Activated naive CD4-positive, alpha-beta T cell (primary cell): ENCODE results near the gene SPATA19.

Experiments
- DNase-seq, 4 experiments: peaks; one replicate each; lab custom pipeline; 2025; lab: John Stamatoyannopoulos, UW

The SPATA19 gene

DNA sequence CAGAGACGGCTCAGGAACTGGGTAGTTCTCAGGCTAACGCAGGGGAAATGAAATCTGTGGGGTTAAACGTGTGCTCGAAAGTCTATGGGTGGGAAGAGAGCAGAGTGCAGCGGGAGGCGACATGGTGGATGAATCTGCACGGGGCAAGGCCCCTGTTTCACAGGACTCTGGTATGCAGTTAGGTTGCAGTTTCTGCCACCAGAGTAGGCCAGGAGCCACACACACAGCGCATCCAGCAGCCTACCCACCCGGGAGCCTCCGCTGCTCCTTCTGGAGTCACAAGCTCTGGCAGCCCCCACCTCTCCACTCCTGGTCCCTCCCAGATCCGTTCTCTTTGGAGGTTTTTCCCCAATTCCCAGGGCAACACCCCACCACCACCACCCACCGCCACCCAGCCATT lies 27.0 kb downstream of the SPATA19 start:
- DNase-seq, result no peak

DNA sequence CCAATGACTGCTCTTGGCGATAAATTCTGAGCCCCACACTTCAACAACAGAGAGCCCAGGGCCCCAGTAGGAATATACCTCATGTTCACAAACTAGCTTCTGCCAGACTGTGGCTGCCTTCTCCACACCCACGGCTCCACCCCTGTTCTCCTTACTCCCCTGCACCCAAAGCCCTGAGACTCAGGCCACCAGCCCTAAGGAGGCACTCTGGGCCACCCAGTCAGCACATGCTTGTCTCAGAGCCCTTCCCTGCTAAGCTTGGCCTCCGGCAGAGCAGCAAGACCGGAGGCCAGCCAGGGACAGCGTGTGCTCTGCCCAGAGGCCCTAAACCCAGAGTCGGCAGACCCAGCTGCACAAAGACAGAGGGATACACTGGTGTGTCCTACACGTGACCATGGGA lies 27.9 kb downstream of the SPATA19 start:
- no peak for DNase-seq

DNA sequence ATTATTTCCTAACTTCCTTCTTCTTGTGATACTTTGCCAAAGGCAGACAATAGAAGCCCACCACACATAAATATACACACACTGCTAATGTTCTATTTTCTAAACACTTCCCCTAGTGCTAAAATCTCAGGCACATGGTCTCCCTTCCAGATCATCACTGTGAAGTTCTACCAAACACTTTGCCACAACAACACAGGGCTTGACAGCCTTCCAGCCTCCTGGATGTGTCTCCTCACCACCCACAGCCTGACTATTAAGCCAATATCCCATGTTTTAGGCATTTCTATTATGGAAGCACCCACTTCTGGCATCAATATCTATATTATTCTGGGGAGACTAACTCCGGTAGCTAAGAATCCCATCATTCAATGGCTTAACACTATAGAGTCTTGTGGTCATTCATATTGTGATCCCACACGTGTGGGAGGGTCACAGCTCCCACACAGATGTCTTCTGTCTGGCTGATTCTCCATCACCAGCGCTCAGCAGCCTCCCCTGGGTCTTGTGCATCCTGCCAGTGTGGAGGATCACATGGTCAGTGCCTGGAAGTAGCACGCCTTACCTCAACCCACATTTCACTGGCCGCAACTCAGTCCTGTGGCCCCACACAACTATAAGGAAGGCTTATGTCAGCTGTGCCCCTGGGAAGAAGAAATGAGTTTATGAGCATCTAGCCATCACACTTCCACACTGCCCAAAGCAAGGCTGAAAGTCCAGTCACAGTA lies 29.0 kb downstream of the SPATA19 start:
- DNase-seq, result no peak

DNA sequence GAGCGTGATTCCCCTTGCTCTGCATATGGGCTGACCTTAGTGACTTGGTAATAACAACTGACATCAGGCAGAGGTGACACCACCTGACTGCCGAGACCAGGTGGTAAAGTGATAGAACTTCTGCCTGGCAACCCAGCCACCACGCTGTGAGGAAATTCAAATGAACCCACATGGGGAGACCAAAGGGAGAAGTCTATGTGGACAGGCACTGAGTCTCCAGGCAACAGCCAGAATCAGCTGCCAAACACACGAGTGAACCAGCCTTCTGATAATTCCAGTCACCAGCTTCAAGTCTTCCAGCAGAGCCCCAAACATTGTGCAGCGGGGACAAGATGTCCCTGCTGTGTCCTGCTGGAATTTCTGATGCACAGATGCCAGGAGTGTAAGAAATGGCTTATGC lies 29.7 kb downstream of the SPATA19 start:
- DNase-seq, result no peak

DNA sequence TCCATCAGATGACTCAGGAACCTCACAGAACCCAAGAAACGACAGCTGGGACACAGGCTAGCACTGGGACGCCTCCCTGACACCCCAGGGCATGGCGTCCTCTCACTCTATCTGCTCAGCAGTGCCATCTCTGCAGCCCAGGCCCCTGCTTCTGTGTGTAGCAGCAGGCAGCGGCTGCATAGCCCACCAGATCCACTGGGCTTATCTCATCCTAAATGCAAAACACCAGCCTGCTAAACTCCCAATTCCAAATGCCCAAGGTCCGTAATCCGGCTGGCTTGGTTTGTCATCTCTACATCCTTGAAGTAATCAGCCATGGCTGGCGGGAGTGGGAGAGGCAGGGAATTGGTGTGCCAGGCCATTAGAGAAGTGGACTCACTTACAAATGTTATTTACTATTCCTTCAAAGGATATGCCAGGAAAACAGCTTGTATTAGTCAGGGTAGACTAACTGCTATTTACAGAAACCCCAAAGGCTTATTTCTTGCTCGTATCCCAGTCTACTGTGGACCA lies 30.7 kb downstream of the SPATA19 start:
- DNase-seq, result no peak

DNA sequence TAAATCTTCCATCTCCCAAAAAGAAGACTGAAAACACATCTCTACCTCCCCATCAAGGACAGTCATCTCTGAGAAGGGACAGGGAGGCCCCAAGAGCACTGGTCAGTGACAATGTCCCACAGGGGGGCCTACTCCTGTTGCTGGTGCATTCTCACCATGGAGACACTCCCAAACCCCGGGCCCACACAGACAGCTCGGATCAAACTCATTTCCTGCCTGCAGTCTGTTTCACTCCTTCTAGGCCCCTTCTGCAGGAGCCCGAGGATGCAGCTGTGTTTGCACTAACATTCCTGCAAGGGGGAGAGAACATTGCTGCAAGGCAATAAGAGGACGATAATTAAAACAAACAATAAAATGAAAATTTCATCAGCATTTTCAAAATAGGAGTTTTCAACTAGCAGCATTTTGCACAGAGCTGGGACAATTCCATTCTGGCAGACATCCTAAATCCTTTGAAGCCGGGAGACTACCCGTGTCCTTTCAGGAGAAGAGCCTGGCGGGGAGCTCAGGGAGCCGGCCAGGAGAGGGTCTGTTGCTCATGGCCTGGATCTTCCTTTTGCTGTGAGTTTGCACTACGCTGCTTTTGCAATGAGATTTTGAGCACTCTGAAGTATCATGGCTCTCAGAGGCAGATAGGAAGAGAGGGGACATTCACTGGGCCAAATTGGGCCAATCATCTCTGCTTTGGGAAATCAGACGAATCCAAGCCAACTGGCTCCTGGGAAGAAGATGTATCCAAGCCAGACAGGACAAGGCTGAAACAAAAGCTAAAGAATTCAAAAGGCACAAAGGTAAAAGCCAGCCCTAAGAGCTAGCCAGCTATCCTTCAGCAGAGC lies 33.2 kb downstream of the SPATA19 start:
- no peak for DNase-seq

DNA sequence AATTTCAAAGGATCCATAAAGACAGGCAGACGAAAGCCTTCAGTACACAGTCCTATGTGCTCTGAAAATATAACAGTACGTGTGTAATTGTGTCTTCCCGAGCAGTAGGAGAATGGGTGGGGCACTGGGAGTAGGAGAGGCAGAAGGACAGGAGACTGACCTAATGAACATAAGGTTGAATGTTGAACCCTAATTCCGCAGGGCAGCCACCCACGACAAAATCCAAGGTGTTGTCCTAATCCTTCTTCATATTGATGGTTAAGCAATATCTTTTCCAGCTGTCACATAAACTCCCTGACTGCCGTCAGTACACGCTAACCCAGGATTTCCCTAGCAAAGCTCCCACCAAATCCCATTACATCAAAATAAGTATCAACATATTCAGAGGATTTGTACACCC lies 34.5 kb downstream of the SPATA19 start:
- DNase-seq, result no peak

DNA sequence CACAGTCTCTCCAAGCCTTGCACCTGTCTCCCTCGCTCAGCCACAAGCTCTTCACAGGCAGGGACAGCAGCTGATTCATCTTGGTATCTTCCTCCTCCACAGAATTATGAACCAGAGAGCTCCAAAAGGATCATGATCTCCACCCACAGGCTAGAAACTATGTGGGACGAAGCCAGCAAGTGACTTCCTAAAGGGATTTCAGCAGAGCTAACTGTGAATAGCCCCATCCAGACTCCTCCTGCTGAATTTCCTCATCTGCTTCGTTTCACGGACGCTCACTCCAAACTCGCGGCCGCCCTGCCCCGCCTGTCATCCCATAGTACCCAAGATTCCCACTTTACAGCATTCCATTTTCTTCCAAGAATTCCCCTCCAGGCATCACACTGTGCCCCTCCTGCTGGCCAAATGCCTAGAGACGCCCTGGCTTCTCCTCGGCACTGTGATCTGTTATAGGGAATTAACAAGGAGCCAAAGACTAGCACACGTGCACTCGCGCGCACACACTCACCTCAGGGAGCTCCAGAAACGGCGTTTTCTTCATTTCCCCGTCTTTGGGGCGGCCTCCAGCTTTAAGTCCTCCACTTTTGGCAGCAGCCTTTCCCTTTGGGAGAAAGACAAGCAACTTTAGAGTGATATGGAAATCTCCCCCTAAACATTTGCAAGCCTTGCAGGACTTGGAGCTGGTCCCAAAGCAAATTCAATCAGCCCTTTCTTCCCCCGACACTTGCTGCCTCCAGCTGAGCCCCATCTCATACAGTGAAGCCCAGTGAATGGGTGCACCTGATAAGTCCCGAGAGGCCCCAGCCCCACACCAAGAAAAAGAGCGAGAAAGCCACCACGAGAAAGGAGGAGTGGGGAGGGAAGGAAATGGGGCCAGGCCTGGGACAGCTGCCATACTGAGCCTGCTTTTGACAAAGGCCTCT lies 35.5 kb downstream of the SPATA19 start:
- no peak for DNase-seq

DNA sequence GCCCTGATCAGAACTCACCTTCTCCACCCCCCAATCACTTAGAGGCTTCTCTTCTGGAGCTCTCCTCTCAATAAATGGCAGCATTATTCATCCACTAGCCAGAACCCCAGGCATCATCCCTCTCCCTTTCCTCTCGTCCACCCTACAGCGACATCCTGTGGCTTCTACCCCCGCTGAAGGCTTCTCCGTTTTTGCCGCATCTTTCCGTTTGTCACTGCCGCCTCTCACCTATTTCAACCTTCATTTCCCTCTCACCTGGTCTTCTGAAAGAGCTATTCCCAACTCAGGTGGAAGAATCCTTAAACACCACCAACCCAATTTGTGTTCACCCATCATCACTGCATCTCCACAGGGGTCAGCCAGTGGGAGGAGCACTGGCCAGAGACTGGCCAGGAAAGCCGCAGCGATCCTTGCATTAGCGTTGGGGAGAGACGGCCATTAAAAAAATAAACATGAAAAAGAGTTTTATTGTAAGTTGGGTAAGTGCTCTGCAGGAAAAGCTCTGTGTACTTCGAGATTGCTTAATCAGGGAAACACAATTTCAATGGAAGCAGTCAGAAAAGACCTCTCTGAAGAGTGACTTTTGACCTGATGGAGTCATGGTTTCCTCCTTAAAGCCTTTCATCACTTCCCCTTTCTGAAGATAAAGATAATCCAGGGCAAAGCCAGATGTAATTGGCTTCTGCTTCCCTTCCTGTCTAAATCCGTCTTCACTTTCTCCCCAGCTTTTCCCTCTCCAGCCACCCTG lies 36.7 kb downstream of the SPATA19 start:
- DNase-seq, result no peak

DNA sequence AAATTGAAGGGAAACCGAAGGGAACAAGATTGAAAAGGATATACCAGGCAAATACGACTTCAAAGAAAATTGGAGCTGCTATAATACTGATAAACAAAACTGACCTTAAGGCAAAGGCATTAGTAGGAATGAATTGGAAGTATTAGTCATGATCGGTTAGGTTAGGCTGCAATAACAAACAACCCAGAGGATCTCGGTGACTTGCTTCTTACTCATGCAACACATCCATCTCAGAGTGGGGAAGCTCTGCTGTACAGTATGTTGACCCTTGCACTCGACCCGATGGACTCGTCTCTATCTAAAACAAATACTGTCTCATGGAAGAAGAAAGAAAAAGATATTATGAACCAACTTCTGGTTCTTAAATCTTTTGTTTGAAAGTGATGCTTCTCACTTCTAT lies 42.3 kb downstream of the SPATA19 start:
- no peak for DNase-seq

DNA sequence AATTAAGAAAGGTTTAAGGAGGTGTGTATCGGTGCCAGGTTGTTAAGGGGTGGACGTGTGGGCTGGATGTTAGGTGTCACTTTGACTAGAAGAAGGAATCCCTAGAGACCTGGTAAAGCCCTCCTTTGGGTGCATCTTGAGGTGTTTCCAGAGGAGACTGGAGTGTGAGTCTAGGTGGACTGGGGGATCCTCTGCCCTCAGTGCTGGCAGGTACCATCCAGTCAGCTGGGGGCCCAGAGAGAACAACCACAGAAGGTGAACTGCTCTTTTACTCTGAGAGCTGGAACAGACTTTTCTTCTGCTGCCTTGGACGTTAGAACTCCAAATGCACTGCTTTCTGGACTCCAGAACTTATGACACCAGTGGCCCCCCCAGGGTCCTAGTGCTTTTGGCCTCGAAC lies 44.0 kb downstream of the SPATA19 start:
- DNase-seq, result no peak

DNA sequence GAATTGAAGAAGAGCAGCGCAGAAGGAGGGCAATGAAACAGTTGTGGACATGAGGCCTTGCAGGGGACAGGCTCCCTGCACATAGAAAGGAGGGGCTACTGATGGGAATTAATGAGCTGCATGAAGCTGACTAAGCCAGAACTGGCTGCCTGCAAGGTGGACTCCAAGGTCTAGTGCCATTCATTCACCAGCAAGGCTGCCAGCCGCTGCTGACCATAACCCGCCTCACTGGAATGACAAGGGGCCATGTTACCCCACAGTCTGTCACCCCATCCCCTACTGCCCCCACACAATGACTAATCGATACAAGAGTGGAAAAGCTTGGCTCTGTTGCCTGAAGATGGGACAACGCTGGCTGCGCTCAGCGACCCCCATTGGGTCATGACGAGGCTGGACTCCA lies 44.6 kb downstream of the SPATA19 start:
- no peak for DNase-seq

DNA sequence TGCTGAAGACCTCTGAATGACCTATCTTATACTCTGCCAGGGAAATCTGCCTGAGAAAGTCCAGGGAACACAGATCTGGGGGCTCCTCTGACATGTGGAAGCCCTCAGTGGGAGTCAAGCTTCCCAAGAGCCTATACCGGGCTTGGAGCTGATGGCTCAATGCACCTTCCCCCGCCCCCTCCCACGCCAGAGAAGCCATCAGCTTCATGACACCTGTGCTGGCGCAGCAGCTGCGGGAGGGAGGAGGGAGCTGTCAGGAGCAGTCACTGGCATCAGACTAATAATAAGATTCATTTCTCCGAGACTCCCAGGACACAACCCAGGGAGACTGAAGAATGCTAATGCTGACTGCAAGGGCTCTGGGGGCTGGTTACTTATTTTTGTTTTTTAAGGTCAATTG lies 47.8 kb downstream of the SPATA19 start:
- DNase-seq, result no peak

DNA sequence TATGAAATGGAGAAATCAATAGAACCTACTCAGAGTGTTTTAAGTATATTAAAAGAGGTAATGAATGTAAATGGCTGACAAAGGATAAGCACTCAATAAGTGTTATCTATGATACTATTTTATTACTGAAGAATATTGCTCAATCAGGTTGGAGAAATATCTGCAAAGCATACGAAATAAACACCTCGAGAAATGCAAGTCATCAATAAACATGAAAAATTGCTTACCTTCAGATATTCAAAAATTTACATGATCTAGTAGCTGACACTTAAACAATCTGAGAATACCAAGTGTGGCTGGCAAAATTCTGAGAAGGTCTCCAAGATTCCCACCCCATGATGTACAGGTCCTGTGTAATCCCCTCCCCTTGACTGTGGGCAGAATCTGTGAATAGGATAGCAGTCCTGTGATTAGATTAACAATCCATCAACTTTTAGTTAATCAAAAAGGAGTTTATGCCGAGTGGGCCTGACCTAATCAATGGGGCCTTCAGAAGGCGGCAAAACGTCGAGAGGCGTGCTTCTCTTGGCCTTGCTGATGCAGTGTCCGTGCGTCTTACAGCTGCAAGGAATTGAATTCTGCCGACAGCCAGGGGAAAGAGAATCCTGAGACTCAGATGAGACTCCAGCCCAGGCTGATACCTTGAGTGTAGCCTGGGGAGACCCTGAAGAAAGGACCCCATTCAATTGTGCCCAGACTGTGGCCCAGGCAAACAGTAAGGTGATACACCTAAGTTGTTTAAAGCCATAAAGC lies 49.1 kb downstream of the SPATA19 start:
- DNase-seq, result no peak

DNA sequence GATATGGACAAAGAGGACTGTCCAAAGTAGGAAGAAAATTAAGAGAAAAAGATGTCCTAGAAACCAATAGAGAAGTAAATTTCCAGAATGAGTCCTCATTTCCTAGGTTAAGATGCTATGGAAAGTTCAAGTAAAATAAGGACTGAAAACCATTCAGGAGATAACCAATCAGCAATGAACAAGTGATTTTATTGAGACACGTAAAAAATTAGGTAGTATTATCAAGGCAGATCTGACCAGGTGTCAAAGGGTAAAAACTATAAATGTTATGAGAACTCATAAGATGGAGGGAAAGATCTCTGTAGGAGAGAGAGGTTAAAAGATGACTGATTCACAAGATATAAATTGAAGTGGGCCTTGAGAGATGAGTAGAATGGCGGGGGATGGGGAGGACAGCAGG lies 50.2 kb downstream of the SPATA19 start:
- no peak for DNase-seq

DNA sequence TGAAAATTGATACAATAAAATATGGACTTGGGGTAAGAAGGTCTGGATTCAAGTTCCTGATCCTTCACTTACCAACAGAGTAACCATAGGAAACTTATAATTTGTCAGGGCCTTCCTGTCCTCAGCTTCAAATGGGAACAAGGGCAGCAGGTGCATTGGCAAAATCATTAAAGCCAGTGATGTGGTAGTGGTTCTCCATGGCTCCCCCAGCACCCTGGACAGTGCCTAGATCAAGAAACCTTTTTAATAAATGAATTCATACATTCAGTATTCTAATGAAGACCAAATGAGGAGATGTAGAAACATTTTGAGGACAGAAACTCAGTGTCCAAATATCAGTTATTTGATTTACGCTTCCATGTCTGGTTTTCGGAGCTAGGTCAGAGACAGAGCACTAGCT lies 51.1 kb downstream of the SPATA19 start:
- DNase-seq, result no peak

DNA sequence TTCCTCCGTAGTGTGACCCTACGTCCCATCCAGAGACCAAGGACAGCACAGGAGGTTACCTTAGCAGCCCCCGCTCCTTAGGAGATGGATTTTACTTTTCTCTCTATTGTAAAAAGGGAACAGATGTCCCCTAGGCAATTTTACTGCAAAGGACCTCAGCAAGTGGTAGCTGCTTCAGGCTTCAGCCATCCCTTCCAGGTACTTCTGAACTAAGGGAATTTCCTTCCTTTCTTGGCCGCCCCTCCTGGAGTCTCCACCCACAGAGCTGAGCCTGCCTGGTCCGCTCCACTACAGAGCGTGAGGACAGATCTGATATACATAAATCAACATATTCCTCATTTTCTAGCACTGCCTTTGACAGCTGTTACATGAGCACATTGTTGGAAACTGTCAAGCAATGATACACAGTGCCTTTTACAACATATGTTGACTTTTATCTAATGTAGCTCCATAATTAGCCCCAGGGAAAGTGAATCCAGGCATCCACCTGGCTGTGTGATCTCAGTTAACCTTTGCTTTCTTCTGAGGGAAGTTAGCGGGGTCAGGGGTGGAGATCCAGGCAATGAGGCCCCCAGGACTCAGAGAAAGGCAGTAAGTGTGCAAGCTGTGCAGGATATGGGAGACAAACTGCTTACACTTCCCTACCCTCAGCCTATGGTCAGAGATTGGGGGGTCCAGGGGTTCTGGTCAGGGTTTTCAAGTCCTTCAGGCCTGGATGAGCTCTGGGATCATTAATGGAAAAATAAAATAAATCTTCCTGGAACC lies 51.9 kb downstream of the SPATA19 start:
- no peak for DNase-seq

DNA sequence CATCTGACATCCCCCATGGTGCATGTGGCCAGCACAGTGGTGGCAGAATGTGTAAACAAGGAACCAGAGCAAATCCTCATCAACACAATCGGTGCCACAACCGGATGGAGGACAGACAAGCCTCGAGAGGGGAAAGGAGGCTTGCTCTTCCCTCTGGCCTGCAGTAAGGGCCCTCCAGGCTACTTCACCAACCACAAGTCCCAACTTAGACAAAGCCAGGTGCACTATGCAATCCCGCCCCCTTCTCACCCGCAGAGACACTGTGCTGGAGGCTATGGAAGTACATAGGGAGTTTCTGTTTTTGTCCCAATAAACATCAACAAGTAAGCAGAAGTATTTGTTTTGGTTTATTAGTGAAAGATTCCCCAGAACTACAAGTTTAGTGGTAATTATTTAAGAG lies 54.3 kb downstream of the SPATA19 start:
- no peak for DNase-seq
